Measurements from ENCODE around the gene SLC51B.
A peak's percentile ranks its signal among the peaks of the same experiment; 100 is the strongest.
"Not testable (repeated sequence)": the region's sequence is repeated elsewhere in the genome, so short reads cannot be mapped to it uniquely, and the experiment has no call there.

The SLC51B gene

GRCh38 chr15:65071381-65071811, 26.2 kb downstream of the SLC51B start:
- Histone ChIP-seq H3K4me3 (ENCODE audit: low read length, poor library complexity, severe bottlenecking) (no peak overlapping the region), H4K20me1 (ENCODE audit: insufficient read depth, low read length, poor library complexity, severe bottlenecking) (no peaks in the 10 kb centered on the region), H3K36me3 (ENCODE audit: insufficient read depth, low read length) (no peaks in the 10 kb centered on the region), H3K9me3 (ENCODE audit: insufficient read depth, low read depth, low read length) (no peaks in the 10 kb centered on the region), H3K4me2 (ENCODE audit: low read depth, low read length, poor library complexity, severe bottlenecking) (no peak overlapping the region), H3F3A (ENCODE audit: low read depth) (no peaks in the 10 kb centered on the region), H3K9ac (ENCODE audit: low read depth, low read length, poor library complexity, severe bottlenecking) (no peak overlapping the region), H3K4me1 (ENCODE audit: insufficient read depth, low read length, poor library complexity, severe bottlenecking) (peaks cover 26% of the 10 kb centered on the region), H3K79me2 (ENCODE audit: insufficient read depth, low read length) (no peaks in the 10 kb centered on the region), H3K9me2 (replicated peaks; ENCODE audit: low read depth, low read length) (no peaks in the 10 kb centered on the region), H2AFZ (ENCODE audit: low read length) (no peak overlapping the region), H3K27me3 (ENCODE audit: insufficient read depth, low read length, poor library complexity, severe bottlenecking) (no peaks in the 10 kb centered on the region)
- TF ChIP-seq CTCF (conservative IDR thresholded peaks at IDR 0.05; ENCODE audit: low read length): no peak
- TF ChIP-seq EZH2phosphoT487 (IDR thresholded peaks at IDR 0.05; ENCODE audit: borderline replicate concordance): no peak

GRCh38 chr15:65072027-65072426, 26.8 kb downstream of the SLC51B start:
- Histone ChIP-seq H3K4me2 (ENCODE audit: low read depth, low read length, poor library complexity, severe bottlenecking) (peak overlapping the region; percentile 17), H4K20me1 (ENCODE audit: insufficient read depth, low read length, poor library complexity, severe bottlenecking) (no peaks in the 10 kb centered on the region), H2AFZ (ENCODE audit: low read length) (no peak overlapping the region), H3K36me3 (ENCODE audit: insufficient read depth, low read length) (no peaks in the 10 kb centered on the region), H3K27me3 (ENCODE audit: insufficient read depth, low read length, poor library complexity, severe bottlenecking) (no peaks in the 10 kb centered on the region), H3K9ac (ENCODE audit: low read depth, low read length, poor library complexity, severe bottlenecking) (no peak overlapping the region), H3K4me3 (ENCODE audit: low read length, poor library complexity, severe bottlenecking) (no peak overlapping the region), H3K9me3 (ENCODE audit: insufficient read depth, low read depth, low read length) (no peaks in the 10 kb centered on the region), H3K9me2 (replicated peaks; ENCODE audit: low read depth, low read length) (no peaks in the 10 kb centered on the region), H3F3A (ENCODE audit: low read depth) (no peaks in the 10 kb centered on the region), H3K4me1 (ENCODE audit: insufficient read depth, low read length, poor library complexity, severe bottlenecking) (peaks cover 31% of the 10 kb centered on the region), H3K79me2 (ENCODE audit: insufficient read depth, low read length) (no peaks in the 10 kb centered on the region)
- TF ChIP-seq EZH2phosphoT487 (IDR thresholded peaks at IDR 0.05; ENCODE audit: borderline replicate concordance) (no peak), CTCF (conservative IDR thresholded peaks at IDR 0.05; ENCODE audit: low read length) (no peak)

- Histone ChIP-seq H3K9me2 (replicated peaks; ENCODE audit: low read depth, low read length) (no peaks in the 10 kb centered on the region), H3F3A (ENCODE audit: low read depth) (no peaks in the 10 kb centered on the region), H2AFZ (ENCODE audit: low read length) (no peak overlapping the region), H3K36me3 (ENCODE audit: insufficient read depth, low read length) (no peaks in the 10 kb centered on the region), H3K9ac (ENCODE audit: low read depth, low read length, poor library complexity, severe bottlenecking) (no peak overlapping the region), H3K4me2 (ENCODE audit: low read depth, low read length, poor library complexity, severe bottlenecking) (no peak overlapping the region), H3K4me3 (ENCODE audit: low read length, poor library complexity, severe bottlenecking) (no peak overlapping the region), H3K9me3 (ENCODE audit: insufficient read depth, low read depth, low read length) (no peaks in the 10 kb centered on the region), H3K27me3 (ENCODE audit: insufficient read depth, low read length, poor library complexity, severe bottlenecking) (no peaks in the 10 kb centered on the region), H3K4me1 (ENCODE audit: insufficient read depth, low read length, poor library complexity, severe bottlenecking) (peaks cover 31% of the 10 kb centered on the region), H4K20me1 (ENCODE audit: insufficient read depth, low read length, poor library complexity, severe bottlenecking) (no peaks in the 10 kb centered on the region), H3K79me2 (ENCODE audit: insufficient read depth, low read length) (no peaks in the 10 kb centered on the region)
- TF ChIP-seq CTCF (conservative IDR thresholded peaks at IDR 0.05; ENCODE audit: low read length) (no peak), EZH2phosphoT487 (IDR thresholded peaks at IDR 0.05; ENCODE audit: borderline replicate concordance) (no peak)
These were observed 27.4 kb downstream of the SLC51B start for GRCh38 chr15:65072617-65073016.

- not testable (repeated sequence) for H3K79me2 ChIP-seq (ENCODE audit: insufficient read depth, low read length); H3K9me3 ChIP-seq (ENCODE audit: insufficient read depth, low read depth, low read length); H3K4me3 ChIP-seq (ENCODE audit: low read length, poor library complexity, severe bottlenecking); H3K27me3 ChIP-seq (ENCODE audit: insufficient read depth, low read length, poor library complexity, severe bottlenecking); H3K9ac ChIP-seq (ENCODE audit: low read depth, low read length, poor library complexity, severe bottlenecking); H4K20me1 ChIP-seq (ENCODE audit: insufficient read depth, low read length, poor library complexity, severe bottlenecking); H3F3A ChIP-seq (ENCODE audit: low read depth); H3K36me3 ChIP-seq (ENCODE audit: insufficient read depth, low read length); H2AFZ ChIP-seq (ENCODE audit: low read length); H3K9me2 ChIP-seq (replicated peaks; ENCODE audit: low read depth, low read length); H3K4me2 ChIP-seq (ENCODE audit: low read depth, low read length, poor library complexity, severe bottlenecking)
- peaks cover 31% of the 10 kb centered on the region for H3K4me1 ChIP-seq (ENCODE audit: insufficient read depth, low read length, poor library complexity, severe bottlenecking)
These were observed 29.8 kb downstream of the SLC51B start for GRCh38 chr15:65074946-65075345.

- not testable (repeated sequence) for H3K79me2 ChIP-seq (ENCODE audit: insufficient read depth, low read length); H3K9me2 ChIP-seq (replicated peaks; ENCODE audit: low read depth, low read length); H3F3A ChIP-seq (ENCODE audit: low read depth); H3K36me3 ChIP-seq (ENCODE audit: insufficient read depth, low read length); H3K9me3 ChIP-seq (ENCODE audit: insufficient read depth, low read depth, low read length); H2AFZ ChIP-seq (ENCODE audit: low read length); H4K20me1 ChIP-seq (ENCODE audit: insufficient read depth, low read length, poor library complexity, severe bottlenecking); H3K27me3 ChIP-seq (ENCODE audit: insufficient read depth, low read length, poor library complexity, severe bottlenecking)
- Histone ChIP-seq H3K4me2 (ENCODE audit: low read depth, low read length, poor library complexity, severe bottlenecking) (peak overlapping the region; percentile 70), H3K9ac (ENCODE audit: low read depth, low read length, poor library complexity, severe bottlenecking) (peak overlapping the region; percentile 63), H3K4me3 (ENCODE audit: low read length, poor library complexity, severe bottlenecking) (peak overlapping the region; percentile 46), H3K4me1 (ENCODE audit: insufficient read depth, low read length, poor library complexity, severe bottlenecking) (peaks cover 24% of the 10 kb centered on the region)
These were observed 30.6 kb downstream of the SLC51B start for GRCh38 chr15:65075607-65076395.
